HG03280 (cell line): ENCODE measurements around the gene NSUN7.
"Not testable (repeated sequence)": the region's sequence is repeated elsewhere in the genome, so short reads cannot be mapped to it uniquely, and the experiment has no call there.

Experiments used
- ATAC-seq: cut with Tn5 transposase; IDR thresholded peaks from one replicate; pipeline ENCODE4 v1.9.1; 2021; ENCODE audit warnings: mild to moderate bottlenecking, moderate library complexity; ENCODE audit not compliant: unreplicated experiment

Gene NSUN7, protein sequence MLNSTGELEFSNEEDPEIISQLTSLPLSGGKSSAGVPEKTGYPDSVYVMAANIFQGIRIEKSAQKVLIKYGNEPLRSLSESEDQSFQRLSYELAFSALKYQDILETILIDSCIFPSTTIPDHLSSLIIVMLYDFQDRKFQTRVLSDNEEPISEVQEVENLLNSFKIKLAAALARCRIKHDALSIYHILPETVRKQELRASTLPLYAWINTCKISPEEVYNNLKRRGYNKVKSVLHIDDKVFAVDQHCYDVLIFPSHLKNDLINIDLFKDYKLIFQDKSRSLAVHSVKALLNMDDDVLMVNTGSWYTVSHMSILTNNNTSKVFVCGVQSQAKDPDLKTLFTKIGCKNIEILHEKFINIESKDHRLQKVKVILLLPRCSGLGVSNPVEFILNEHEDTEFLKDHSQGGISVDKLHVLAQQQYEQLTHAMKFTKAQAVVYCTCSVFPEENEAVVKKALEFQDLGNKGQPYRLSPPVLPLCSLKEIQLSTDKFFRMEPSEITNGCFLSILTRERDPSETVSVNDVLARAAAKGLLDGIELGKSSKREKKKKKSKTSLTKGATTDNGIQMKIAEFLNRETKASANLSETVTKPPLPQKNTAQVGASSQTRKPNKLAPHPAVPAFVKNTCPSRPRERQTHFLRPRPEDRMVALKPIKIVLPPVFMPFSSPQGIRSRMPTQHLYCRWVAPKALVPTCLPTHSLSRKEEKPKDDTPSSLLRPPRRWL

DNA sequence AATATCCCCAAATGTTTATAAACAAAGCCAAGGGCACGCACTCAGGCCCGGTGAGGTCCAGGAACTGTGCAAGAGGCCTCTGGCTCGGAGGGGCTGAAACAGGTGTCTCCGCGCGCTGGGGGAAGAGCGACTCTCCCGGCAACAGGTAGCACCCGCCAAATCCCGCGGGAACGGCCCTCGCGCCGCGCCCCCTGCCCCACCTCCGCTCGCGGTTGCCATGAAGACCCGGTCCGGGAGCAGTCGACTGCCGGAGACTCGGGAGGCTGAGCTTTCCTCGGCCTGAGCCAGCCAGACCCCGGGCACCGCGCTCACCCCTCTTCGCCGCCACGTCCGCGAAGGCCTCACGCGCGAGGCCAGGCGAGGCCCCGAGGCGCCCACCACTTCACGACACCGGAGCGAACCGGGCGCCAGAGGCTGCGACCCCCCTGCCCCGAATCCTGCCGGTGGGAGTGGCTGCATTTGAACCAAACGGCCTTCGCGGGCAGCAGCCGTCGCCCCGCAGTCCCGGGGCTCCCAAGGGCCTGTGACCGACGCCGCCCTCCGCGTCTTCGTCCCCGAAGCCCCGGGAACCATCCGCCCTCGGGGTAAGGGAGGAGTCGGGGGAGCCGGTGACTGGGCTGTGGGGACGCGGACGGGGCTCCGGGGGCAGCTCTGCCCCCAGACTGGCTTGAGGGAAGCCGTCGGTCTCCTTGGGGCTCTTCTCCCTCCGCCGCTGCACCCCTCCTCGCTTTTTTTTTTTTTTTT lies at the start of gene NSUN7:
NSUN7 (plus strand) TSS at position 239 of the 744 bp plus-strand sequence. CDS start 739 bp downstream, outside the sequence.
- ATAC-seq = peak; percentile 67

GRCh38 chr4:40702137-40702799 lies 47.5 kb upstream of the NSUN7 start:
- ATAC-seq = no peak

DNA sequence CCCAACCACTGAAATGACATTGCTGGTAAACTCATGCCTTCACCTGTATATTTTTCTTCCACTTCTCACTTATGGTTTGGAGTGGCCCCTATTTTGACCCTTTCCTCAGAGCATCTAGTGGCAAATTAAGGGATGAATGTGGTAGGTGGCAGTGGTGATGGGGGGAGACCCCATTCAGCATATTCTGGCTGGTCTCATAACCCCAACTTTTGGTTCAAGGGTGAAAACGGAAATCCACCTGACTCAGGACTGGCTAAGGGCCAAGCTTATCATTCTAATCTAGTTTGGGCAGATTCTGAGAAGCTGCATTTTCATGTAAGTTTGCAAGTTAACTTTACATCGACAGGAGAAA lies 47.0 kb upstream of the NSUN7 start:
- ATAC-seq = no peak

DNA sequence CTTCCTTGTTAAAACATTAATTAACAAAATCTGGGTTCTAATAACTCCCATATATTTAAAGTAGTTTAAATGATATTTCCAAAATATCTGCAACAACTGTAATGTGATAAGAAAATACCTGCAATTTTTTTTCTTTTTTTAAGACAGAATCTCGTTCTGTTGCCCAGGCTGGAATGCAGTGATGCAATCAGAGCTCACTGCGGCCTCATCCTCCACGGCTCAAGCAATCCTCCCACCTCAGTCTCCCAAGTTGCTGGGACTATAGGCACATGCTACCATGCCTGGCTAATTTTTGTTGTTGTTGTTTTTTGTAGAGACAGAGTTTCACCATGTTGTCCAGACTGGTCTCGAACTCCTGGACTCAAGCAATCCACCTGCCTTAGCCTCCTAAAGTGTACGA lies 45.7 kb upstream of the NSUN7 start:
- ATAC-seq = no peak

DNA sequence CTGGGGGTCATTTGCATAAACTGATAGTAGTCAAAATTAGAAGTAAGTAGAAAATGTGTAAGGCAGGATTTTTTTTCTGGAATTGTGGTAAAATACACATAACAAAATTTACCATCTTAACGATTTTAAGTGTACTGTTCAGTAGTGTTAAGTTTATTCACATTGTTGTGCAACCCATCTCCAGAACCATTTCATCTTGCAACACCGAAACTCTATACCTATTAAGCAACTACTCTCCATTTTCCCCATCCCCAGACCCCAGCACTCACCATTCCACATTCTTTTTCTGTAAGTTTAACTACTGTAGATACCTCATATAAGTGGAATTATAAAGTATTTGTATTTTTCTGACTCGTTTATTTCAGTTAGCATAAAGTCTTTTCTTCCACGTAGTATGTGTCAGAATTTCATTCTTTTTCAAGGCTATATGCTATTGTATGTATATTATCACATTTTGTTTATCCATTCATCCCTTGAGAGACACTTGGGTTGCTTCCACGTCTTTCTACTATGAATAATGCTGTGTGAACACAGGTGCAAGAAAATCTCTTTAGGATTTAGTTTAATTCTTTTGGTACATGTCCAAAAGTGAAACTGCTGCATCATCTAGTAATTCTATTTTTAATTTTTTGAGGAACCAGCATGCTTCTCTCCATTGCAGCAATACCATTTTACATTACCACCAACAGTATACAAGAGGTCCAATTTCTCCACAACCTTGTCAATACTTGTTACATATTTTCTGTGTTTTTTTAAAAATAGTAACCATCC lies 39.1 kb upstream of the NSUN7 start:
- no peak for ATAC-seq

DNA sequence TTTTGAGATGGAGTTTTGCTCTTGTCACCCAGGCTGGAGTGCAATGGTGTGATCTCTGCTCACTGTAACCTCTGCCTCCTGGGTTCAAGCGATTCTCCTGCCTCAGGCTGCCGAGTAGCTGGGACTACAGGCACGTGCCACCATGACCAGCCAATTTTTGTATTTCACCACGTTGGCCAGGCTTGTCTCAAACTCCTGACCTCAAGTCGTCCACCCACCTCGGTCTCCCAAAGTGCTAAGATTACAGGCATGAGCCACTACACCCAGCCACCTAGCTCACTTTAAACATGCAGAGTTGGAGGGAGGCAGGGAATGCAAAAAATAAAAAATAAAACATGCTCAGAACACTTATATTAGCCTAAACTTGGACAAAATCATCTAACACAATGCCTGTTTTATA lies 36.8 kb upstream of the NSUN7 start:
- not testable (repeated sequence) for ATAC-seq

- no peak for ATAC-seq
These were observed 36.0 kb upstream of the NSUN7 start for GRCh38 chr4:40713798-40714197.

- ATAC-seq = no peak
These were observed 31.2 kb upstream of the NSUN7 start for GRCh38 chr4:40718586-40718985.

GRCh38 chr4:40719008-40719623 lies 30.6 kb upstream of the NSUN7 start:
- peak; percentile 75 for ATAC-seq

- no peak for ATAC-seq
These were observed 29.4 kb upstream of the NSUN7 start for GRCh38 chr4:40720351-40720750.

- no peak for ATAC-seq
These were observed 28.8 kb upstream of the NSUN7 start for GRCh38 chr4:40720916-40721315.

DNA sequence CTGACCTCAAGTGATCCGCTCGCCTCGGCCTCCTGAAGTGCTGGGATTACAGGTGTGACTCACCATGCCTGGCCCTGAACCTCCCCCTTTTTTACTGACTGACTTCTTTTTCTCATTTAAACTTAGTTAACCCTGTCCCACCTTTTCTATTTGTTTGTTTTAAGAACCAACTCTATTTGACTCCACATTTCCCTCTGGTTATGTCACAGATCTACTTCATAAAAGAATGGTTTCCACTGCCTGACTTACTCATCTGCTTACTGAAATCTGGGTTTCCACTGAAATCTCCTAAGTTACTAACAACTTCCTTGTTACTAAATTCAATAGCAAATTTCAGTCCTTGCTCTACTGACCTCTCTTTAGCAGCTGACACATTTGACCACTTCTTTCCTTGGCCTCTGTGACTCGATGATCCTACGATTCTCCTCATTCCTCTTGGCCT lies 28.0 kb upstream of the NSUN7 start:
- no peak for ATAC-seq

DNA sequence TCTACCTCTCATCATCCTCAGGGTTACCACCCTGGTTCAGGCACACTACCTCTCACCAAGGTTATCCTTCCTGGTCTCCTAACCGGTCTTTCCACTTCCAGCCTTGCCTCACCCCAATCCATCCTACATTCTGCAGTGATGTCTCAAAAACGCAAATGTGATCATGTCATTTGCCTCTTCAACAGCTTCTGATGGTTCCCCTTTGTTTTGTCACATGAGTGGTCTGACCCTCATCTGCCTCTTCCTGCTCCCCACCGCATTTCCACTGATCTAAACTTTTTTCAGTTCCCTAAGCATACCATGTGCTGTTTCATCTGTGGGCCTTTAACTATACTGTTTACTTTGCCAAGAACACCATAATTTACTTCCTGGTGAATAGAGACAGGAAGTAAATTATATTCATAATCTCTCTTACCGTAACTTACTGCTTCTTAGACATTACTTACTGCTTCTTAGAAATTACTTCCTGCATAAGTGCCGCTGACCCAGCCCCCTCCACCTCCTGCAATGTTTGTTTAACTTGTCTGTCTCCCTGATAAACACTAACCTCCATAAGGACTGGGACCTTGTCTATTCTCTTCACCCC lies 27.1 kb upstream of the NSUN7 start:
- no peak for ATAC-seq

- ATAC-seq = no peak
These were observed 26.0 kb upstream of the NSUN7 start for GRCh38 chr4:40723728-40724127.

GRCh38 chr4:40728333-40728732 lies 21.4 kb upstream of the NSUN7 start:
- no peak for ATAC-seq

DNA sequence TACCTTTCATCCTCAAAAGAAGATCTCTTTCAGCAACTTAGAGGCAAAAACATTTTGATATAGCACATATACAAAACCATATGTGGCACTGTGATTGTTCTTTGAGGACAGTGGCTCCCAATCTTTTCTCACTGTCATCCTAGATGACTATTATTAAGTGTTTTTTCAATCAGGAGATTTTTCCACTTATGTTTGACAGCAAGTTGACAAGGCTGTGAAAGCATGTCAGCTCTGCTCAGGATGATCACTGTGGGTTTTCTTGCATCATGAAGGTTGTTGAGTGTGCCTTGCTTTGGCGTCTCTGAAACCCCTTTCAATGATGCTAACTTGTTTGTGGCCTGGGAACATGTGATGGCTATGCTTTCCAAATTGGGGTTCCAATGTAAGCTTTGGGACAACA lies 20.2 kb upstream of the NSUN7 start:
- no peak for ATAC-seq

- ATAC-seq = no peak
These were observed 19.6 kb upstream of the NSUN7 start for GRCh38 chr4:40730091-40730679.

GRCh38 chr4:40731361-40731760 lies 18.4 kb upstream of the NSUN7 start:
- no peak for ATAC-seq

GRCh38 chr4:40731792-40732245 lies 17.9 kb upstream of the NSUN7 start:
- no peak for ATAC-seq
